ENCODE results near the gene MOV10L1. TPM values are rescaled to one million over a fixed set of nuclear protein-coding genes. Genes with fewer than 3 reads are reported as not detected.

MOV10L1 gene
- total RNA-seq (2022; extraction: Qiagen RNA extraction; ENCODE audit: low read depth), result 0.07 TPM in 1 of 5 replicates, not detected in the others

GRCh38 chr22:50089682-50090411 is at the start of gene MOV10L1:
MOV10L1 (plus strand) TSS chr22:50090006; CDS start chr22:50090089, 83 bp downstream.

GRCh38 chr22:50058061-50058905 is 31.5 kb upstream of the MOV10L1 start, which contains the start of gene TTLL8:
TTLL8 (minus strand) TSS chr22:50058298.

DNA sequence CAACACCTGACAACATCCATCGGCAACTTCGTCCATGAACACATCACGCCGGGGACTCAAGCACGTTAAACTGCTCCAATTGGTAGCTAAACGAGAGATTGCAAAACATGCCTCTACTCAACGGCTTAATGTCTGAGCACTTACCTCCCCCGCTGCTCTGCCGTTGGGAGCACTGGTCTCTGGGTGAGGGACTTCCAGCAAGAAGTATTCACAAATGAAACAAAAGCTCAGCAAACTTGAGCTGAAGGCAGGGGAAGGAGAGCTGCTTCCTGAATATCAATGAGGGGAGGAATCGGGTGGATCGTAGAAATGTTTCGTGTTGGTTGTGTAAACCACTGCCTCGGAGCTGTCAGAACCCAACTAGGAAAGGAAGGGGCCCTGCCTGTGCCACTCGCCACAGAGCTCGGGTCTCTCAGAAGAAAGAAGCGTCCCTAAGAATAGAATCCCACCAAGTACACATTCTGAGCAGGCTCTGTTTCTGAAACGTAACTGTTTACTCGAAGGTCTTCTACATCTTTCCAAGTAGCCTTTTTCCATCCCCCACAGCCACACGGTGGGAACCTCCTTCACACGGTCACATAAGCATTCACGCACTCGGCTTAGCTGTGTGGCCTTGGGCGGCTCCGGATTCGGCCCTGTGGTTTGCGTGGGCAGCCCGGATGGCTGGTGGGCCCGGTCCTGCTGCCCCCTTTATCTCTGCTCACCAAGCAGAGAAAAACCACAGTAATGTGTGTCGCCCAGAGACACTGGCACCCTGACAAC is 4.4 kb upstream of the MOV10L1 start, which contains the start of gene MLC1:
Gene MLC1 (minus strand): TSS at position 216 of the 762 bp plus-strand sequence. CDS start 524 bp downstream, outside the sequence.

DNA sequence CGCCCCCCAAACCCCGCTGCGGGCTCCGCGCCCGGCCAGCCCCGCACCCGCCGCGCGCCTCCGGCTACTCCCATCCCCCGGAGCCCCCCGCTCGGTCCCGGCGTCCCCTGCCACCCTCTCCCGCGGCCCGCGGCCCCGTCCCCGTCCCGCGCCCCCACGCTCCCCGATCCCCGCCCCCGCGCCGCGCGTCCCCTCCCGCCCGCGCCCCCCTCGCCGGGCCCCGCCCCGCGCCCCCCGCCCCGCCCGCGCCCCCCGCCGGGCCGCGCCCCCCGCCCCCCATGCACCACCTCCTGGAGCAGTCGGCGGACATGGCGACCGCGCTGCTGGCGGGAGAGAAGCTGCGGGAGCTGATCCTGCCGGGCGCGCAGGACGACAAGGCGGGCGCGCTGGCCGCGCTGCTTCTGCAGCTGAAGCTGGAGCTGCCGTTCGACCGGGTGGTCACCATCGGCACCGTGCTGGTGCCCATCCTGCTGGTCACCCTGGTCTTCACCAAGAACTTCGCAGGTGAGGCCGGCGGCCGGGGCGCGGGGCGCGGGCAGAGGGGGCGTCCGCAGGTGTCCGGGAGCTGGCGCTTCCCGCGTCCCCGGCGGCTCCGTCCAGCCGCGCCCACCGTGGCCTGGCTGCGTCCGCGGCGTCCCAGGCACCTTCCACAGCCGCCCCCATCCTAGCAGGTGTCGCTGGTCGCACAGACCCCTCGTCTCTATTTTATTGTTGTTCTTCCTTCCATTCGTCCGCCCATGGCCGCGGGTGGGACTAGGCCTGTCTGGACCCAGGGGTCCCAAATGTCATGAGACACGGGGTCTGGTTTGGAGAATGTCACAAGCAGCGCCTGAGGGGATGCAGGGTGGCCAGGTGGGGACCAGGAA is 80.9 kb downstream of the MOV10L1 start, which contains the start of gene PANX2:
Gene PANX2 (plus strand): TSS at position 279 of the 866 bp plus-strand sequence. CDS start 0 bp downstream, at position 279.

DNA sequence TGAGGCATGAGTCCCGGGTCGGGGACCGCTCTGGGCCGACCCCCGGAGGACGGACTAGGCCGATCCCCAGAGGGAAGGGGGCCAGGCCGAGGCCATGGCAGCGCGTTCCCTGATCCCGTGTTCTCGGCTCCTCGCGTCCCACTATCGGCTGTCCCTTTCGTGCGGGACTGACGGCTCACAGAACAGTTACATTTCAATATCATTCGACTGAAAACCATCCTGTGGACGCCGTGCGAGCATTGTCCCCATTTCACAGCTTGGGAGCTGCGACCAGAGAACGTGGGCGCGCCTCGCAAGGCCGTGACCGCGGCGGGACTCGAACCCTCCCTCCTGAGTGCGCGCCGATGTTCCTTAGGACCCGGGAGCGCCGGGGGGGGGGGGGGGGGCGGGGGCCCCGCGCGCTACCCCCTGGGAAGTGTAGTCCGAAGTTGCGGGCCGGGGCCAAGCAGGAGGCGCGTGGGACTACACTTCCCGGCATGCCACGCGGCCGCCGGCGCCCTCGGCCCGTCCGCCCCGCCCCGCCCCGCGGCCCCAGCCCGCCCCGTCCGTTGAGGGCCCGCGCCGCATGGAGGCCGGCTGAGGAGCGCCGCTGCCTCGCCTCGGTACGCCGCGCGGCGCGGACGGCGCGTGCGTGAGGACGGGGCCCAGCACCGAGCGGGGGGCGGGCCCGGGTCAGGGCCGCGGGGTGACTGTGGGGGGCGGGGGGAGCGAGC is 95.7 kb downstream of the MOV10L1 start, which contains the start of gene TRABD:
Gene TRABD (plus strand): TSS at position 539 of the 713 bp plus-strand sequence. CDS start 7,148 bp downstream, outside the sequence.

GRCh38 chr22:50200461-50201190 is 110.8 kb downstream of the MOV10L1 start, which contains the start of gene SELENOO:
SELENOO (plus strand) TSS chr22:50201011; CDS start chr22:50201037, 26 bp downstream.

Other genes starting within 250 kb of the MOV10L1 start
- gene ZBED4, start 236.2 kb upstream of the MOV10L1 start, total RNA-seq (2022; extraction: Qiagen RNA extraction; ENCODE audit: low read depth), result 9.5 to 12.4 TPM (median 11.9 TPM) in 5 replicates
- gene ALG12, start 171.6 kb upstream of the MOV10L1 start, total RNA-seq (2022; extraction: Qiagen RNA extraction; ENCODE audit: low read depth), result 8.0 to 11.1 TPM (median 10.3 TPM) in 5 replicates
- gene CRELD2, start 171.4 kb upstream of the MOV10L1 start, total RNA-seq (2022; extraction: Qiagen RNA extraction; ENCODE audit: low read depth), result 21.0 to 30.8 TPM (median 26.9 TPM) in 5 replicates
- gene PIM3, start 129.2 kb upstream of the MOV10L1 start, total RNA-seq (2022; extraction: Qiagen RNA extraction; ENCODE audit: low read depth), result 27.5 to 47.7 TPM (median 44.6 TPM) in 5 replicates
- 0.05 to 0.08 TPM in 2 of 5 replicates, not detected in the others for gene IL17REL, start 77.2 kb upstream of the MOV10L1 start, total RNA-seq (2022; extraction: Qiagen RNA extraction; ENCODE audit: low read depth)
- gene TTLL8, start 31.7 kb upstream of the MOV10L1 start, total RNA-seq (2022; extraction: Qiagen RNA extraction; ENCODE audit: low read depth), result not detected in 5 replicates
- not detected in 5 replicates for gene MLC1, start 4.6 kb upstream of the MOV10L1 start, total RNA-seq (2022; extraction: Qiagen RNA extraction; ENCODE audit: low read depth)
- 4.8 to 6.5 TPM (median 6.0 TPM) in 5 replicates for gene PANX2, start 80.7 kb downstream of the MOV10L1 start, total RNA-seq (2022; extraction: Qiagen RNA extraction; ENCODE audit: low read depth)
- 25.7 to 38.6 TPM (median 35.2 TPM) in 5 replicates for gene TRABD, start 95.9 kb downstream of the MOV10L1 start, total RNA-seq (2022; extraction: Qiagen RNA extraction; ENCODE audit: low read depth)
- 14.9 to 19.5 TPM (median 17.9 TPM) in 5 replicates for gene SELENOO, start 111.0 kb downstream of the MOV10L1 start, total RNA-seq (2022; extraction: Qiagen RNA extraction; ENCODE audit: low read depth)
- 6.9 to 10.3 TPM (median 10.3 TPM) in 5 replicates for gene TUBGCP6, start 155.0 kb downstream of the MOV10L1 start, total RNA-seq (2022; extraction: Qiagen RNA extraction; ENCODE audit: low read depth)
- 8.0 to 14.0 TPM (median 11.7 TPM) in 5 replicates for gene HDAC10, start 161.3 kb downstream of the MOV10L1 start, total RNA-seq (2022; extraction: Qiagen RNA extraction; ENCODE audit: low read depth)
- gene MAPK12, start 171.7 kb downstream of the MOV10L1 start, total RNA-seq (2022; extraction: Qiagen RNA extraction; ENCODE audit: low read depth), result 17.4 to 24.3 TPM (median 23.8 TPM) in 5 replicates
- gene MAPK11, start 180.4 kb downstream of the MOV10L1 start, total RNA-seq (2022; extraction: Qiagen RNA extraction; ENCODE audit: low read depth), result 5.2 to 7.6 TPM (median 6.5 TPM) in 5 replicates
- gene PLXNB2, start 217.6 kb downstream of the MOV10L1 start, total RNA-seq (2022; extraction: Qiagen RNA extraction; ENCODE audit: low read depth), result 87.3 to 113 TPM (median 112 TPM) in 5 replicates
- gene DENND6B, start 237.0 kb downstream of the MOV10L1 start, total RNA-seq (2022; extraction: Qiagen RNA extraction; ENCODE audit: low read depth), result 2.1 to 3.8 TPM (median 3.2 TPM) in 5 replicates

All from A549 treated with GW870086 at 1 μM for 4 hours (cell line).